Tibial artery (tissue), 4 donors: ENCODE data around the gene CAMKMT.

ENCODE experiments used
- DNase-seq, 2 donors: peaks; one replicate each; pipeline ENCODE4 v3.0.0-alpha.2; 2019
- H3K27ac ChIP-seq, 2 donors: fragments of 200-600 bp; sonication (generic) in 1 of 2; 1 replicate in 1 of 2; 2 replicates in 1 of 2; pipeline ENCODE4 v1.5.1; 2018 to 2019; ENCODE audit warnings: mild to moderate bottlenecking in 1 of 2
- H3K27me3 ChIP-seq, 2 donors: fragments of 200-600 bp; sonication (generic) in 1 of 2; one replicate each; pipeline versions ENCODE4 v1.5.1 to v1.6.0; 2016 to 2019
- H3K36me3 ChIP-seq, 3 donors: fragments of 200-600 bp; sonication (generic) in 2 of 3; one replicate each; pipeline ENCODE4 v1.5.1; 2016 to 2019; ENCODE audit warnings: mild to moderate bottlenecking in 2 of 3
- H3K4me1 ChIP-seq, 4 donors: fragments of 200-600 bp; sonication (generic) in 2 of 4; 1 replicate in 3 of 4; 2 replicates in 1 of 4; pipeline ENCODE4 v1.5.1; 2016 to 2019
- H3K4me3 ChIP-seq, 2 donors: fragments of 200-600 bp; sonication (generic) in 1 of 2; 1 replicate in 1 of 2; 2 replicates in 1 of 2; pipeline ENCODE4 v1.5.1; 2018 to 2019; ENCODE audit warnings: mild to moderate bottlenecking in 2 of 2
- H3K9me3 ChIP-seq, 3 donors: fragments of 200-600 bp; sonication (generic) in 1 of 3; one replicate each; pipeline ENCODE4 v1.5.1; 2016 to 2019
- intact Hi-C: fragments of 100-400 bp; cut with DNase I; formaldehyde crosslinking; loops from one replicate; pipeline ENCODE4 v1.15.0; 2023; ENCODE audit warnings: low total_unique reads
- TF ChIP-seq, protein P1 (sequence below), 2 experiments: fragments of 200-600 bp in 1 of 2; fragments of 450-650 bp in 1 of 2; IDR thresholded peaks; one replicate each; pipeline ENCODE4 v1.5.1; 2017 to 2019; ENCODE audit warnings: antibody characterized with exemption in 2 of 2, mild to moderate bottlenecking in 1 of 2, moderate library complexity in 1 of 2

The CAMKMT gene

DNA sequence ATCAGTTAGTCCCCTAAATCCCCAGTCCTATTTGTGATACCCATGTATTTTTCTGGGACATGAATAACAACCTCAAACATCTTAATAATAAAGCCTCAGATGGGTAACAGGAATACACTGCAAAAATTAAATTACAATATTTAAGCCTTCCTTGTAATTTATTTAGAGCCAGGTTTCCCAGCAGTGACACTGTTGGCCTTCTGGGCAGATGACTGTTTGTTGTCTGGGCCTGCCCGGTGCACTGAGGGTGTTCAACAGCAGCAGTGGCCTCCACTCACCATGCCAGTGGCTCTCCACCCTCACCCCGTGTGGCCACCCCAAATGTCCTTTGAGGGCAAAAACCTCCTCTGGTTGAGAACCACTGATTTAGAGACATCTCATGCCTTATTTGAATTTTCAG is 309.5 kb downstream of the CAMKMT start:
- intact Hi-C loops: no loop called here
- Histone ChIP-seq H3K36me3 (no peaks in the 10 kb centered on the region), H3K27ac (no peak overlapping the region), H3K27me3 (no peaks in the 10 kb centered on the region), H3K4me1 (no peaks in the 10 kb centered on the region), H3K9me3 (no peaks in the 10 kb centered on the region), H3K4me3 (no peak overlapping the region)
- no peak for DNase-seq
- TF ChIP-seq, protein P1, sequence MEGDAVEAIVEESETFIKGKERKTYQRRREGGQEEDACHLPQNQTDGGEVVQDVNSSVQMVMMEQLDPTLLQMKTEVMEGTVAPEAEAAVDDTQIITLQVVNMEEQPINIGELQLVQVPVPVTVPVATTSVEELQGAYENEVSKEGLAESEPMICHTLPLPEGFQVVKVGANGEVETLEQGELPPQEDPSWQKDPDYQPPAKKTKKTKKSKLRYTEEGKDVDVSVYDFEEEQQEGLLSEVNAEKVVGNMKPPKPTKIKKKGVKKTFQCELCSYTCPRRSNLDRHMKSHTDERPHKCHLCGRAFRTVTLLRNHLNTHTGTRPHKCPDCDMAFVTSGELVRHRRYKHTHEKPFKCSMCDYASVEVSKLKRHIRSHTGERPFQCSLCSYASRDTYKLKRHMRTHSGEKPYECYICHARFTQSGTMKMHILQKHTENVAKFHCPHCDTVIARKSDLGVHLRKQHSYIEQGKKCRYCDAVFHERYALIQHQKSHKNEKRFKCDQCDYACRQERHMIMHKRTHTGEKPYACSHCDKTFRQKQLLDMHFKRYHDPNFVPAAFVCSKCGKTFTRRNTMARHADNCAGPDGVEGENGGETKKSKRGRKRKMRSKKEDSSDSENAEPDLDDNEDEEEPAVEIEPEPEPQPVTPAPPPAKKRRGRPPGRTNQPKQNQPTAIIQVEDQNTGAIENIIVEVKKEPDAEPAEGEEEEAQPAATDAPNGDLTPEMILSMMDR (IDR thresholded peaks at IDR 0.05): no peak

DNA sequence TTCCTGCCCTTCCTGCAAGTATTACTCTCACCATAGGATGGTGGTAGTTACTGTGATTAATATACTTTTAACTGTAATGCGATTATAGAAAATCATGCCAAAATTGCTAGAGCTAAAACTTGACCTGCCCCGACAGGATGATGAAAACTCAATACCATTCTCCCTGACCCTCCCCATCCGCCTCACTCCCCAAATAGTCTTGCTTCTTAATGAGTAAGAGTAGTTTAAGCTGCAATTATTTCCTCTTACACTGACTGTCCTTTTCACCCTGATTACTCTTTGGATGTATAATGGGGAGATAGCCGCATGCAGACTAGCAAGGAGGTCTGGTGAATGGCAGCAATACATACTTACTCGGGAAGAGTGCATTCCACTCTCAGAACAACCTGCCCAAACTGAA is 310.2 kb downstream of the CAMKMT start:
- H3K36me3 ChIP-seq: no peaks in the 10 kb centered on the region
- intact Hi-C loops: no loop called here
- no peak for DNase-seq
- H3K9me3 ChIP-seq: no peaks in the 10 kb centered on the region
- H3K27me3 ChIP-seq: no peaks in the 10 kb centered on the region
- H3K27ac ChIP-seq: no peak overlapping the region
- no peak overlapping the region for H3K4me3 ChIP-seq
- no peaks in the 10 kb centered on the region for H3K4me1 ChIP-seq
- TF ChIP-seq, protein P1 (IDR thresholded peaks at IDR 0.05): no peak

DNA sequence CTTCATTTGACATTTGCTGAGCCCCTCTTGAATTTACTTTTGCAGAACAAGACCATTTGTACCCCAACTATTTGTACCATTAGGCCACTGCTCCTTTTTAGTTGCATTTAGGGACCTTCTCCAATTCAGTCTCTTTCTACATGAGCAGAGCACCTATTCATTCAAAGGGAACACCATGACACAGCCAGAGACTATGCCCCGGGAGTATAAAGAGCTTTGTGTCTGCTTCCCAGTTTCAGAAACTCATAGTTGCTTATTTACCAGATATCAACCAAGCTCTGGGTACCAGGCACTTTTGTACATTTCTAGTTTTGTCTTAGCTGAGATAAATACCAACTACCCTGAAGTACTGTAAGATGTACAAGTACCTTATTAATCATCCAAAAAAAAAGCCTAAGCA is 310.7 kb downstream of the CAMKMT start:
- no peak overlapping the region for H3K27ac ChIP-seq
- DNase-seq: no peak
- H3K4me1 ChIP-seq: no peaks in the 10 kb centered on the region
- no peak overlapping the region for H3K4me3 ChIP-seq
- H3K9me3 ChIP-seq: no peaks in the 10 kb centered on the region
- TF ChIP-seq, protein P1 (IDR thresholded peaks at IDR 0.05): no peak
- intact Hi-C loops: no loop called here
- no peaks in the 10 kb centered on the region for H3K36me3 ChIP-seq
- H3K27me3 ChIP-seq: no peaks in the 10 kb centered on the region

GRCh38 chr2:44674473-44675284 is 312.9 kb downstream of the CAMKMT start:
- no peak for DNase-seq
- intact Hi-C loops: no loop called here
- Histone ChIP-seq H3K9me3 (no peaks in the 10 kb centered on the region), H3K36me3 (no peaks in the 10 kb centered on the region), H3K27me3 (no peaks in the 10 kb centered on the region), H3K4me1 (no peaks in the 10 kb centered on the region), H3K27ac (no peak overlapping the region), H3K4me3 (no peak overlapping the region)
- TF ChIP-seq, protein P1 (IDR thresholded peaks at IDR 0.05): no peak

DNA sequence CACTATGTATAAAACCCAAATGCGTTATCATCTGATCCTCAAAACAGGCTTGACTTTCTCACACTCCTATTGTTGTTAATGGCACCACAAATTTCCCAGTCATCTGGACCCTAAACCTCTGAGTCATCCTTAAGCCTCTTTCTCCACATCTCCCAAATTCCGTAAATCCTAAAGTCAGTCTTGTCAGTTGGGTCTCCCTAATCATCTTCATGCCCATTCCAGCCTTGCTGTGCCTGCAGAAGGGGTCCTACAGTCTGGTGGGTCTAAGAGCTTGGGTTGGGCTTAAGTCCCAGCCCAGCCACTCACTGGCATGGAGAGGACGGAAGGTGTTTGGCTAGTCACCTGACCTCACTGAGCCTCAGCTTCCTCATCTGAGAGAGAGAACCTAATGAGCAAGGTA is 314.6 kb downstream of the CAMKMT start:
- no peak overlapping the region for H3K4me3 ChIP-seq
- H3K9me3 ChIP-seq: no peaks in the 10 kb centered on the region
- no peak for DNase-seq
- H3K27ac ChIP-seq: no peak overlapping the region
- intact Hi-C loops: no loop called here
- TF ChIP-seq, protein P1 (IDR thresholded peaks at IDR 0.05): no peak
- H3K27me3 ChIP-seq: no peaks in the 10 kb centered on the region
- H3K36me3 ChIP-seq: no peaks in the 10 kb centered on the region
- H3K4me1 ChIP-seq: no peaks in the 10 kb centered on the region
